Liver (tissue), 3 donors: Measurements from ENCODE around the gene GALE.

Experiments used
- CTCF ChIP-seq: fragments of 150-350 bp; IDR thresholded peaks from 2 replicates; pipeline ENCODE4 v1.5.1; 2017; ENCODE audit warnings: improper control_type of control experiment, low read depth, low read length; ENCODE audit not compliant: missing input control
- EGR1 ChIP-seq, 2 donors: IDR thresholded peaks; 2 replicates each; pipeline ENCODE4 v1.6.1; 2016 to 2018; ENCODE audit warnings: antibody characterized with exemption in 2 of 2, low read depth in 2 of 2
- FOXA1 ChIP-seq: IDR thresholded peaks from 2 replicates; pipeline ENCODE4 v1.6.1; 2016; ENCODE audit warnings: antibody characterized with exemption
- GABPA ChIP-seq, 2 donors: IDR thresholded peaks in 1 of 2; conservative IDR thresholded peaks in 1 of 2; 2 replicates each; pipeline ENCODE4 v1.6.1; 2016; ENCODE audit warnings: antibody characterized with exemption in 2 of 2, mild to moderate bottlenecking in 1 of 2, moderate library complexity in 1 of 2
- JUND ChIP-seq, 2 donors: IDR thresholded peaks; 2 replicates each; pipeline ENCODE4 v1.6.1; 2016; ENCODE audit warnings: antibody characterized with exemption in 2 of 2
- MAX ChIP-seq: IDR thresholded peaks from 2 replicates; pipeline ENCODE4 v1.6.1; 2016; ENCODE audit warnings: antibody characterized with exemption
- NR2F2 ChIP-seq: IDR thresholded peaks from 2 replicates; pipeline ENCODE4 v1.6.1; 2016; ENCODE audit warnings: antibody characterized with exemption
- RAD21 ChIP-seq, 2 donors: IDR thresholded peaks; 2 replicates each; pipeline ENCODE4 v1.6.1; 2016; ENCODE audit warnings: antibody characterized with exemption in 2 of 2, mild to moderate bottlenecking in 2 of 2
- REST ChIP-seq: IDR thresholded peaks from 2 replicates; pipeline ENCODE4 v1.6.1; 2016; ENCODE audit warnings: antibody characterized with exemption, mild to moderate bottlenecking
- RXRA ChIP-seq, 2 donors: IDR thresholded peaks; 2 replicates each; pipeline ENCODE4 v1.6.1; 2017 to 2018; ENCODE audit warnings: antibody characterized with exemption in 2 of 2, mild to moderate bottlenecking in 1 of 2
- SP1 ChIP-seq: IDR thresholded peaks from 2 replicates; pipeline ENCODE4 v1.6.1; 2018; ENCODE audit warnings: antibody characterized with exemption, mild to moderate bottlenecking
- TAF1 ChIP-seq: conservative IDR thresholded peaks from 2 replicates; pipeline ENCODE4 v1.6.1; 2016; ENCODE audit warnings: antibody characterized with exemption, mild to moderate bottlenecking
- YY1 ChIP-seq: IDR thresholded peaks from 2 replicates; pipeline ENCODE4 v1.6.1; 2016; ENCODE audit warnings: antibody characterized with exemption, mild to moderate bottlenecking
- ZBTB33 ChIP-seq: IDR thresholded peaks from 2 replicates; pipeline ENCODE4 v1.6.1; 2016; ENCODE audit warnings: antibody characterized with exemption
- donor health status: healthy.
- donor health status: healthy.

- TF ChIP-seq RAD21 (IDR thresholded peaks at IDR 0.05) (peak in 1 of 2 donors; percentile 27), ZBTB33 (peak; percentile 81), CTCF (no peak), GABPA (IDR thresholded peaks at IDR 0.05 in 1 of 2, conservative IDR thresholded peaks at IDR 0.05 in 1 of 2) (peak in 1 of 2 donors; percentile 88), TAF1 (no peak), MAX (peak; percentile 71), YY1 (peak; percentile 82), JUND (IDR thresholded peaks at IDR 0.05) (peak in 1 of 2 donors; percentile 11), FOXA1 (no peak), NR2F2 (peak; percentile 32), REST (peak; percentile 40), SP1 (peak; percentile 68), RXRA (IDR thresholded peaks at IDR 0.05) (peak; percentile 49 to 59), EGR1 (IDR thresholded peaks at IDR 0.05; ENCODE audit: low read depth in 2 of 2) (peak; percentile 63 to 86)
Measured at GRCh38 chr1:23800400-23801337, at the start of gene GALE.
